A673 (cell line): ENCODE results near the gene ACVR1C.

Experiments used
- EZH2 ChIP-seq: fragments of 200-600 bp; sonication (generic); IDR thresholded peaks from 2 replicates; pipeline ENCODE4 v1.6.1; 2017; ENCODE audit warnings: borderline replicate concordance, low read depth, mild to moderate bottlenecking, mixed read lengths, antibody characterized with exemption, low read length; ENCODE audit not compliant: poor library complexity, severe bottlenecking
- TF ChIP-seq, protein P1 (sequence below): fragments of 300-800, 200-600 bp; sonication (generic); conservative IDR thresholded peaks from 2 replicates; pipeline ENCODE4 v1.5.1; 2017; ENCODE audit warnings: low read depth, mild to moderate bottlenecking, antibody characterized with exemption, low read length, moderate library complexity, mixed read lengths

GRCh38 chr2:157631861-157632260, 3.2 kb upstream of the ACVR1C start:
- TF ChIP-seq, protein P1, sequence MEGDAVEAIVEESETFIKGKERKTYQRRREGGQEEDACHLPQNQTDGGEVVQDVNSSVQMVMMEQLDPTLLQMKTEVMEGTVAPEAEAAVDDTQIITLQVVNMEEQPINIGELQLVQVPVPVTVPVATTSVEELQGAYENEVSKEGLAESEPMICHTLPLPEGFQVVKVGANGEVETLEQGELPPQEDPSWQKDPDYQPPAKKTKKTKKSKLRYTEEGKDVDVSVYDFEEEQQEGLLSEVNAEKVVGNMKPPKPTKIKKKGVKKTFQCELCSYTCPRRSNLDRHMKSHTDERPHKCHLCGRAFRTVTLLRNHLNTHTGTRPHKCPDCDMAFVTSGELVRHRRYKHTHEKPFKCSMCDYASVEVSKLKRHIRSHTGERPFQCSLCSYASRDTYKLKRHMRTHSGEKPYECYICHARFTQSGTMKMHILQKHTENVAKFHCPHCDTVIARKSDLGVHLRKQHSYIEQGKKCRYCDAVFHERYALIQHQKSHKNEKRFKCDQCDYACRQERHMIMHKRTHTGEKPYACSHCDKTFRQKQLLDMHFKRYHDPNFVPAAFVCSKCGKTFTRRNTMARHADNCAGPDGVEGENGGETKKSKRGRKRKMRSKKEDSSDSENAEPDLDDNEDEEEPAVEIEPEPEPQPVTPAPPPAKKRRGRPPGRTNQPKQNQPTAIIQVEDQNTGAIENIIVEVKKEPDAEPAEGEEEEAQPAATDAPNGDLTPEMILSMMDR = no peak
- TF ChIP-seq EZH2 = no peak
